ENCODE data around the gene UBXN2A.

UBXN2A gene

DNA sequence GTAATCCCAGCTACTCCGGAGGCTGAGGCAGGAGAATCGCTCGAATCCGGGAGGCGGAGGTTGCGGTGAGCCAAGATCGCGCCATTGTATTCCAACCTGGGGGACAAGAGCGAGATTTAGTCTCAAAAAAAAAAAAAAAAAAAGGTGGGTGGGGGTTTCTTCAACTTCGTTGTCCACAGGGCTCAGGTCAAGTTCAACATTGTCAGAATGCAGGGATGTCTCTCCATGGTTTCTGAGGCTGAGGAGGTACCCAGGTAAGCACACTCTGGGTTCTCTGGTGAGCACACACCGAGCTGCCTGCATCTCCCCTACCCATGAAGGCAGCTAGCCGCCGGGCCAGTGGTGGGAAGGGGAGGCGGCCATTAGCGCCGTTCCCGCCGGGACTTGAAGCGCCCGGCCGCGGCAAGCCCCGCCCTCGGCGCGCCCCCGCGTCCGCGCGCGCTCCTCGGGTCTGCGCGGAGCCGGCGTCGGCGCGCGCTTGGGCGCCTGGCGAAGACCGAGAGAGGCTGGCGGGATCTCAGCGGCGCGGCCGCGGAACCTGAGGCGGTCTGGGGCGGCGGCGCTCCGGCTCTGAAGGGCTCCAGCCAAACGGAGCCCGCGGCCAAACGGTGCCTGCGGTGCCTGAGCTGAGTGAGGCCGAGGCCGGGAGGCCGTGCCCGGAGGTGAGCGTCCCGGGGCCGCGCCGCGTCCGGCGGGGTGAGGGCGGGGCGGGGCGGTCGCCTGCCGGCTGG, at the start of gene UBXN2A:
Gene UBXN2A, plus strand, starts transcription at position 477 of the 731 bp plus-strand sequence. CDS start 17,852 bp downstream, outside the sequence.
- H3K4me1 Mint-ChIP-seq (ENCODE audit: low read depth) = peaks cover 19% of the 10 kb centered on the region
- H3K27me3 Mint-ChIP-seq = no peaks in the 10 kb centered on the region
- H3K9me3 Mint-ChIP-seq (ENCODE audit: low read depth) = no peaks in the 10 kb centered on the region
- H3K36me3 Mint-ChIP-seq = no peaks in the 10 kb centered on the region
- H3K4me3 Mint-ChIP-seq = peak within 1 kb of the TSS; percentile 91
- H3K27ac Mint-ChIP-seq = peak within 1 kb of the TSS; percentile 90

DNA sequence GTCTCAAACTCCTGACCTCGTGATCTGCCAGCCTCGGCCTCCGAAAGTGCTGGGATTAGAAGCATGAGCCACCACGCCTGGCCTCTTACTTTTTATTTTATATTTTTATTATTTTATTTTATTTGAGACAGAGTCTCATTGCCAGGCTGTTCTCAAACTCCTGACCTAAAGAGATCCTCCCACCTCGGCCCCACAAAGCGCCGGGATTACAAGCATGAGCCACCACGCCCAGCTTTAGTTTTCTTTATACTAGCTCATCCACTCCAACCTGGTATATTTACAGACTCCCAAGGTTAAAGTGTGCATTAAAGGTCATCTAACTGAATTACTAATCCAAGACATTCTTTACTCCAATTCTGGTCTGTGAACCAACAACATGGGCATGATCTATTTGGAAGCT, 40.1 kb upstream of the UBXN2A start:
- H3K27me3 Mint-ChIP-seq = no peaks in the 10 kb centered on the region
- no peak overlapping the region for H3K27ac Mint-ChIP-seq
- no peaks in the 10 kb centered on the region for H3K9me3 Mint-ChIP-seq (ENCODE audit: low read depth)
- no peak overlapping the region for H3K4me3 Mint-ChIP-seq
- H3K4me1 Mint-ChIP-seq (ENCODE audit: low read depth) = peaks cover 51% of the 10 kb centered on the region
- no peaks in the 10 kb centered on the region for H3K36me3 Mint-ChIP-seq

GRCh38 chr2:23900541-23901322, 39.5 kb upstream of the UBXN2A start:
- Mint-ChIP-seq H3K4me1 (ENCODE audit: low read depth) (peaks cover 55% of the 10 kb centered on the region), H3K4me3 (no peak overlapping the region), H3K36me3 (no peaks in the 10 kb centered on the region), H3K9me3 (ENCODE audit: low read depth) (no peaks in the 10 kb centered on the region), H3K27me3 (no peaks in the 10 kb centered on the region), H3K27ac (no peak overlapping the region)

- Mint-ChIP-seq H3K4me1 (ENCODE audit: low read depth) (peaks cover 58% of the 10 kb centered on the region), H3K36me3 (no peaks in the 10 kb centered on the region), H3K9me3 (ENCODE audit: low read depth) (no peaks in the 10 kb centered on the region), H3K27me3 (no peaks in the 10 kb centered on the region), H3K27ac (no peak overlapping the region), H3K4me3 (no peak overlapping the region)
These were observed 38.1 kb upstream of the UBXN2A start for GRCh38 chr2:23901966-23902846.

DNA sequence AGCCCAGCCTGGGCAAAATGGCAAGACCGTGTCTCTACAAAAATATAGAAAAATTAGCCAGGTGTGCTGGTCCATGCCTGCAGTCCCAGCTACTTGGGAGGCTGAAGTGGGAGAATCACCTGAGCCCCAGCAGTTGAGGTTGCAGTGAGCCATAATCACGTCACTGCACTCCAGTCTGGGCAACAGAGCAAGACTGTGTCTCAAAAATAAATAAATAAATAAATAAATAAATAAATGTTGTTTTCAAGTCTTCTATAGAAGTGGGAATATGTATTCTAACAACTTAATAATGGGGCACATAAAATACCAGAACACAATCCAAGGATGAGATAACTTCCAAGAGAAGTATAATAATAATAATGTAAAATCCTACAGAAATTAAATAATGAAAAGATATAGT, 37.2 kb upstream of the UBXN2A start:
- H3K4me1 Mint-ChIP-seq (ENCODE audit: low read depth) = peaks cover 52% of the 10 kb centered on the region

GRCh38 chr2:23904215-23904614, 36.0 kb upstream of the UBXN2A start:
- no peak overlapping the region for H3K4me3 Mint-ChIP-seq
- H3K9me3 Mint-ChIP-seq (ENCODE audit: low read depth) = no peaks in the 10 kb centered on the region
- no peaks in the 10 kb centered on the region for H3K36me3 Mint-ChIP-seq
- H3K27ac Mint-ChIP-seq = peak overlapping the region; percentile 12
- H3K4me1 Mint-ChIP-seq (ENCODE audit: low read depth) = peaks cover 49% of the 10 kb centered on the region
- no peaks in the 10 kb centered on the region for H3K27me3 Mint-ChIP-seq

More for the DNA sequence above, 37.2 kb upstream of the UBXN2A start:
- no peaks in the 10 kb centered on the region for H3K36me3 Mint-ChIP-seq
- H3K4me3 Mint-ChIP-seq = no peak overlapping the region
- no peak overlapping the region for H3K27ac Mint-ChIP-seq
- no peaks in the 10 kb centered on the region for H3K27me3 Mint-ChIP-seq
- H3K9me3 Mint-ChIP-seq (ENCODE audit: low read depth) = no peaks in the 10 kb centered on the region

- no peaks in the 10 kb centered on the region for H3K27me3 Mint-ChIP-seq
- H3K27ac Mint-ChIP-seq = no peak overlapping the region
- H3K36me3 Mint-ChIP-seq = no peaks in the 10 kb centered on the region
- H3K4me3 Mint-ChIP-seq = no peak overlapping the region
- no peaks in the 10 kb centered on the region for H3K9me3 Mint-ChIP-seq (ENCODE audit: low read depth)
- H3K4me1 Mint-ChIP-seq (ENCODE audit: low read depth) = peaks cover 49% of the 10 kb centered on the region
These were observed 35.6 kb upstream of the UBXN2A start for GRCh38 chr2:23904692-23905091.

DNA sequence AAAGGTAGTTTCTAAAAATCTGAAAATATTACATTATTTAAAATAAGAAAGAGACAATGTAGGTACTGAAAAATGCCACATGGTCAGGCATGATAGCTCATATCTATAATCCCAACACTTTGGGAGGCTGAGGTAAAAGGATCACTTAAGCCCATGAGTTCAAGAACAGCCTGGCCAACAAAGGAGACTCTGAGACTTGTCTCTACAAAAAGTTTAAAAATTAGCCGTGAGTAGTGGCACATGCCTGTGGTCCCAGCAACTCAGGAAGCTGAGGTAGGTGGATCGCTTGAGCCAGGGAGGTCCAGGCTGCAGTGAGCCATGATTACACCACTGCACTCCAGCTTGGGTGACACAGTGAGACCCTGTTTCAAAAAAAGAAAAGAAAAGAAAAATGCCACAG, 35.1 kb upstream of the UBXN2A start:
- Mint-ChIP-seq H3K9me3 (ENCODE audit: low read depth) (no peaks in the 10 kb centered on the region), H3K27ac (no peak overlapping the region), H3K27me3 (no peaks in the 10 kb centered on the region), H3K4me1 (ENCODE audit: low read depth) (peaks cover 49% of the 10 kb centered on the region), H3K36me3 (no peaks in the 10 kb centered on the region), H3K4me3 (no peak overlapping the region)

GRCh38 chr2:23912054-23912453, 28.2 kb upstream of the UBXN2A start:
- H3K27me3 Mint-ChIP-seq = no peaks in the 10 kb centered on the region
- H3K9me3 Mint-ChIP-seq (ENCODE audit: low read depth) = no peaks in the 10 kb centered on the region
- peaks cover 4% of the 10 kb centered on the region for H3K36me3 Mint-ChIP-seq
- H3K27ac Mint-ChIP-seq = peak overlapping the region; percentile 28
- peaks cover 42% of the 10 kb centered on the region for H3K4me1 Mint-ChIP-seq (ENCODE audit: low read depth)
- H3K4me3 Mint-ChIP-seq = no peak overlapping the region

GRCh38 chr2:23915327-23915726, 24.9 kb upstream of the UBXN2A start:
- Mint-ChIP-seq H3K4me3 (no peak overlapping the region), H3K27ac (no peak overlapping the region), H3K4me1 (ENCODE audit: low read depth) (peaks cover 63% of the 10 kb centered on the region), H3K27me3 (no peaks in the 10 kb centered on the region), H3K9me3 (ENCODE audit: low read depth) (no peaks in the 10 kb centered on the region), H3K36me3 (peaks cover 4% of the 10 kb centered on the region)

GRCh38 chr2:23916727-23917405, 23.4 kb upstream of the UBXN2A start:
- Mint-ChIP-seq H3K4me1 (ENCODE audit: low read depth) (peaks cover 67% of the 10 kb centered on the region), H3K36me3 (peaks cover 3% of the 10 kb centered on the region), H3K9me3 (ENCODE audit: low read depth) (no peaks in the 10 kb centered on the region), H3K27me3 (no peaks in the 10 kb centered on the region), H3K4me3 (peak overlapping the region; percentile 52), H3K27ac (peak overlapping the region; percentile 74)

DNA sequence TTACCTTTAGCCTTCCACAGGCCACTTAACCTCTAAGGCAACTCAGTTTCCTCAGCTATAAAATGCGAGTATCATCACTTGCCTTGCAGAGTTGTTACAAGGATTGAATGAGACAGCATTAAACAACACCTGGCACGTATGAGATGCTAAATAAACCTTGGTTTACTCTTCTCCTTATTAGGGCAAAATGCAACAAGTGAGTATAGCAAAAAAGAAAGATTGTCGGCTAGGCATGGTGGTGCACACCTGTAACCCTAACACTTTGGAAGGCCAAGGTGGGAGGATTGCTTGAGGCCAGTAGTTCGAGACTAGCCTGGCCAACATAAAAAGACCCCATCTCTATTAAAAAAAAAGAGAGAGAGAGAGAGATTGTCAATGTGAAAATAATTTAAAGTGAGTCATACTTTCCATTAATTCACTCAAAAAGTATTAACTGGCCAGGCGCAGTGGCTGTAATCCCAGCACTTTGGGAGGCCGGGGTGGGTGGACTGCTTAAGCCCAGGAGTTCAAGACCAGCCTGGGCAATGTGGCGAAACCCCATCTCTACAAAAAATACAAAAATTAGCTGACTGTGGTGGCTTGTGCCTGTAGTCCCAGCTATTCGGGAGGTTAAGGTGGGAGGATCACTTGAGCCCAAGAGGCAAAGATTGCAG, 21.3 kb upstream of the UBXN2A start:
- Mint-ChIP-seq H3K9me3 (ENCODE audit: low read depth) (no peaks in the 10 kb centered on the region), H3K27me3 (no peaks in the 10 kb centered on the region), H3K4me3 (no peak overlapping the region), H3K4me1 (ENCODE audit: low read depth) (peaks cover 72% of the 10 kb centered on the region), H3K36me3 (no peaks in the 10 kb centered on the region), H3K27ac (peak overlapping the region; percentile 10)

GRCh38 chr2:23924589-23925359, 15.5 kb upstream of the UBXN2A start:
- peaks cover 59% of the 10 kb centered on the region for H3K4me1 Mint-ChIP-seq (ENCODE audit: low read depth)
- H3K4me3 Mint-ChIP-seq = peak overlapping the region; percentile 98
- H3K27me3 Mint-ChIP-seq = no peaks in the 10 kb centered on the region
- H3K27ac Mint-ChIP-seq = peak overlapping the region; percentile 99
- H3K9me3 Mint-ChIP-seq (ENCODE audit: low read depth) = no peaks in the 10 kb centered on the region
- no peaks in the 10 kb centered on the region for H3K36me3 Mint-ChIP-seq
